Hematopoietic multipotent progenitor cell (in vitro differentiated cells): ENCODE measurements around the gene ZNF76. TPM values are rescaled to one million over a fixed set of nuclear protein-coding genes. Genes with fewer than 3 reads are reported as not detected.

Experiments used
- DNase-seq, 3 donors: peaks; one replicate each; pipeline ENCODE4 v3.0.0-alpha.2; 2011 to 2015; ENCODE audit warnings: low read depth in 2 of 3, low spot score in 2 of 3
- total RNA-seq: library from RNA; depleted of rRNA; stranded (reverse); fragments of >200 nt; gene quantifications from one replicate; pipeline ENCODE4 v1.2.3, GENCODE V29; 2012

ZNF76 gene
- total RNA-seq, 1 donor: 51.2 TPM

DNA sequence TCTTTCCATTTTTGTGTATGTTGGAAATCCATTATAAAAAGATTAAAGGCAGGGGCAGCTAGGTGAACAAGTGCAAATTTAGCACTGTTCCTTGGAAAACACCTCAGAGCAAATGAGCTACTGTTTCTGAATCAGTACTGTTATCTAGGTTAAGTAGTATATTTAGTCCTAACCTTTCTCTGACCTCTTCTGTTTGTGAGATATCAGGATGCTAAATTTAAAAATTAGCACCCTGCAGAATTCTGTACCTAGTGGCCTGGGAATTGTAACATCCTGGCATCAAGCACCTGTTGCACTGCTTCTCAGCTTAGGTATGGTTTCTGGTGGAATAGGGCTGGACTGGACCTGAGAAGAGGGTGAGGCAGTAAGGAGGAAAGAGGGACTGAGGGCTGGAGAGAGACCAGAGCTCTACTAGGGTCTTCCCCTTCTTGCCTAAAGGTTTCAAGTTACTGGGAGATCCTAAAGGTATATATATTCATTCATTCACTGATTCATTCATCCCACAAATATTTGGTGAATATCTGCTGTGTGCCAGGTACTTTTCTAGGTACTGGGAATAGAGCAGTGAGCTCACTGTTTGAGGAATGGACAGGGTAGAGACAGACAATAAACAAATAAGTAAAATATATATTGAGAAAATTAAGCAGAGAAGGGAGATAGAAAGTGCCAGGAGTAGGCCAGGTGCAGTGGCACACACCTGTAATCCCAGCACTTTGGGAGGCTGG lies 5.2 kb downstream of the ZNF76 start:
- DNase-seq: no peak

DNA sequence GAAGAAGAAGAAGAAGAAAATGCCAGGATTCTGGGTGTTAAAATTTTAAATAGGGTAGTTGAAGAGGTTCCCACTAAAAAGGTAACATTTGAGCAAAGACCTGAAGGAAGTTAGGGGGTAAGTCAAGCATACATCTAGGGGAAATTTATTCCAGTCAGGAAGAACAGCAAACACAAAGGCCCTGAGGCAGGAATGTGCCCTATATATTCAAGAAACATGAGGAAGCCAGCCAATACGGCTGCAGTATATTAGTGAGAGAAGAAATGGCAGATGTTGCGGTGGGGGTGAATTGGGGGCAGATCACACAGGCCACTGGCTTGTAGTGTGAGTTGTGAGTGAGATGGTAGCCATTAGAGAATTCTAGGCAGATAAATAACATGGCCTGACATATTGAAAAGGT lies 6.0 kb downstream of the ZNF76 start:
- DNase-seq: no peak

DNA sequence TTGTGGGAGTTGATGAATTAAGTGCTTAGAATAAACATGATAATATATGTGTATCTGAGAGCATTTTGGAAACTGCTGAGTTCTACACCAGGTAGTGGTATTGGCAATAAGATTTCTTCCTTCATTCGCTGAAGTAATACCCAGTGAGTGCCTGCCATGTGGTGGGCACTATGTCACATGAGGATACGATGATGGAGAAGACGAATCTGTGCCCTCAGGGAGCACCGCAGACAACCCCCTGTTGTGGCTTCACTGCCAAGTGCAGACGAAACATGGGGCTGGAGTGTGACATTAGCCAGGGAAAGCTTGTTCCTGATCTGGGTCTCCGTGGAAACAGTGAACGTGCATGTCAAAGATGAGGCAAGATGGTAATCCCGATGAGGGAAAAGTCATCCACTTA lies 7.9 kb downstream of the ZNF76 start:
- no peak for DNase-seq

DNA sequence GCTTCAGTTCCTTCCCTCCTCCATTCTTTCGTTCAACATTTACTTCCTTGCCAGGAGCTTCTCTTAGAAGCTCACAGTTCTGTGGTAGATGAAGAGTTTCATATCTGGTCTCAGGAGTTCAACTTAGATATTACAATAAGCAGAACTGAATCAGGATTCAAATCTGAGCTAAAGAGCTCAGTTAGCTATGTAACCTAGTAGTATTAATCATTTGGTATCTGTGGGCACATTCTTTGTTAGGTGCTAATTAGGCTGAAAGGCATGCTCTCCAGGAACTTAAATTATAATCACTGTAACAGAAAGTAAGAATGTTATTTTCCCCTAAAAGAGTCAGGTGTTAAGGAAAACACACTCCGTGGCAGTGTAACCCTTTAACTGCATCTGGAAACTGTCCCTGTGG lies 8.4 kb downstream of the ZNF76 start:
- DNase-seq: no peak

DNA sequence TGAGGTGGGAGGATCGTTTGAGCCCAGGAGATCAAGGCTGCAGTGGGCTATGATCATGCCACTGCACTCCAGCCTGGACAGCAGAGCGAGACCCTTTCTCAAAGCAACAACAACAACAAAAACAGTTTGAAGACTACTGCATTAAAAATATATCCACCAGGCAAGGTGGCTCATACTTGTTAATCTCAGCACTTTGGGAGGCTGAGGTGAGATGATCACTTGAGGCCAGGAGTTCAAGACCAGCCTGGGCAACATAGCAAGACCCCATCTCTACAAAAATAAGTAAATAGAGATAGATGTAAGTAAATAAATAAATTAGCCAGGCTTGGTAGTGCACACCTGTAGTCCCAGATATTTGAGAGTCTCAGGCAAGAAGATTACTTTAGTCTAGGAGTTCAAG lies 12.5 kb downstream of the ZNF76 start:
- no peak for DNase-seq

DNA sequence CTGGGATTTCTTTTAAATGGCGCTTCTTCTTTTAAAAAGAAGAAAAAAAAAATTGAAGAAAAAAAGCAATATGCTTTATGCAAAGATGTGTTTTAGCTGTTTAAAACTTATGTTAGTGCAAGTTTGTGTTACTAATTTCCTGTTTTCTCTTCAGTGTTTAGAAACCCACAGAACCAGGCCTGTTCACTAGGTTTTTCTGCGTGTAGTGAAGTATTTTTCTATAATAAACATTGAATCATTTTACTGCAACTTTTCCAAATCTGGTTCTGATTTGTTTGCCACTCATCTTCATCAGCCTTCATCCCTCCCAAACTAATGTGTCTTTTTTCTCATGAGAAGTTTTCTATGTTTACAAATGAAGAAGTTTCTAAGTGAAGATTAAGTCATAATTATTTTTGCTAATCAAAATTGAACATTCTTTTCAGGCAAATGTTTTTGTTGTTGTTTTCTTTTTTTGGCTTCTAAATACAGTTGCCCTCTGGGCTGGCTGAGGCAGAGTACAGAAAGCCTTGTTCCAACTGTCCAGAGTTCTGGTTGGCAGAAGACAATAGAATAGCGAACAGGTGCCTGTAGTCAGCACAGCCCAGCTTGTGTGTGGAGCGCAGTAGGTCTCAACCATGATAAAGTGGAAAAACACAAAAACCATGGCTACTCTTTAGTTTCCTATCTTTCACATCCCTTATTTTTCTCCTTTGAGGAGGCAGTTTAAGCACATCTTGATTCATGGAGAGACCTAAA lies 14.5 kb downstream of the ZNF76 start:
- no peak for DNase-seq

DNA sequence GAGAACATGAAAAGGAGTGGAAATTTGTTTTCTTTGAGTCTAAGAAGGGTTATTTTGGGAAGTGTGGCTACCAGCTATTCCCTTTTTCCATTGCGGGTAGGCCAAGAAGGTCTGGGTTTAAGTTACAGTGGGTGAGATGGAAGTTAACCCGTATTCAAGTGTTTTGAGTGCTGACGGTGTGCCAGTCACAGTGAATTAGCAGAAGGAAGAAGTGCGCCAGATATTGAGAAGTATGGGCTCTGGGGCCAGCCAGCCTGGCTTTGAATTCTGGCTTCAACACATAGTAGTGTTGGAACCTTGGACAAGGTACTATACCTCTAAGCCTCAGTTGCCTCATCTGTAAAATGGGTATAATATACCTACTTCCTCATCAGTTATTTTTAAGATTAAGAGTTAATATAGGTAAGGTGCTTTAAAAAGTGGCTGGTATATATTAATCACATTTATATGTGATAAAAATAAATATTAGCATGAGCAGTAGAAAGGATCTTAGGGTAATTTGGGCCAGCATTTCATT lies 16.3 kb downstream of the ZNF76 start:
- peak in 1 of 3 donors; percentile 21 for DNase-seq

DNA sequence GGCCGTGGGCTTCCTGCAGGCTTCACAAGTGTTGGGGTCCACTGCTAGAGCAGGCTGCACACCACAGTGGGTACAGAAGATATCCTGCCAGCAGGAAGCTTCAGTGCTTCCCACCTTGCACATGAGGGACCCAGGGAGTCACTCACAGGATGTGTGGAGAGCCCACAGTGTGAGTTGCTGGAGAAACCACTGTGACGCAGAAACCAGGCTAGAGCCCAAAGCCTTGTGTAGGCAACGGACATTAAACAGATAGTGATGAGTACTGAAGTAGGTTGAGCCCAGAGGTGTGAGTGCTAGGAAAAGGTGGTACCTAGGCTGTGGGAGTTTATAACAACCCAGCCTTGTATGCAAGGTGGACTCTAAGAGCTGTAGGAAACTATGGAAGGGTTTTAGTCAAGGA lies 19.2 kb downstream of the ZNF76 start:
- DNase-seq: no peak

DNA sequence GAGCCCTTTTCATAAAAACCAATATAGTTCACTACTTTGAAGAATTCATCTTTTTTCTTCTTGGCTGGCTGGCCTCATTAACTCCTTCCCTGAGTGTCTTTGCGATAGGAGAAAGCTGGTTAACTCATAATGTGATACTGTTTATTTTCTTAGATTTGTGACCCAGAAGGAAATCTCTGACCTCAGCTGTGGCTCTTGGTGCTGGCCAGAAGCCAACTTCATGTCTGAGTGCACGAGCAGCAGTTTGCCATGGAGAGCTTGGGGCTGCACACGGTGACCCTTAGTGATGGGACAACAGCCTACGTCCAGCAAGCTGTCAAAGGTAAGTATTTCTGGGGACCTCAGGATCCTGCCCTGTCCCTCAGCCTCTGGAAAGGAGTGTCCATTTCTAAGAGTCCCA lies 21.4 kb downstream of the ZNF76 start:
- DNase-seq: no peak

DNA sequence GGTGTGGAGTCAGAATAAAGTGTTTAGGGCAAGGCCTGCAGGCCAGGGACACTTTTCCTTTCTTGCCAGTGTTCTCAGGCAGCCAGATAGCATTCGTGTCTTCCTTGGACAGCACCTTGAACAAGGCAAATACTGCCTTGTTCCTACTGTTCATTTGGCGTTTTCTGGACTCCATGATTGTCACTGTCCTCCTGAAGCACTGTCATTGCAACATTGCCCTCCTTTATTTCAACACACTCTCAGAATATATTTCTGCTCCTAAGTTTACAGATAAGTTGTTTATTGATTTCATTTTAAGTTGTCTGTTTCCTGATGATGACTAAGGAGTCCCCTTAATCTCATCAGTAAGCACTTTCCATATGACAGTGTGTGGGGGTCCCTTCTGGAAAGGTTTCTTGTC lies 22.9 kb downstream of the ZNF76 start:
- DNase-seq: no peak

DNA sequence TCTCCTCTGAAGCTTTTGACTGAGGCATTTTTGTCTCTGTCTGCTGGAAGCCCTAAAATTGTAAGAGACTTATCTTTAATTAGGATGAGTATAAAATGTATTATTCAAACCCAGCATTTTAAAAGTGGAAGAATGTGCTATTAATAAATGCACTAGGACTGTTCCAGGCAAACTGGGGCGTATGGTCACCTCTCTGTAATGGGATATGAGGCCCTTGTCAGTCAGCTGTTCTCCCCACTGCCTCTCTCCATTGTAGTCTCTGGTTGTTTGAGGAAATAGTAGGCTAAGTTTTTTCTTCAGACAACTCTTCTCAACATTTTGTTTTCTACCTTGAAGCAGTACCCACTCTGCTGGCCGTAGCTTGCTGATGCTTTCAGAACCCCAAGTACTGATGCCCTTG lies 23.8 kb downstream of the ZNF76 start:
- DNase-seq: no peak

DNA sequence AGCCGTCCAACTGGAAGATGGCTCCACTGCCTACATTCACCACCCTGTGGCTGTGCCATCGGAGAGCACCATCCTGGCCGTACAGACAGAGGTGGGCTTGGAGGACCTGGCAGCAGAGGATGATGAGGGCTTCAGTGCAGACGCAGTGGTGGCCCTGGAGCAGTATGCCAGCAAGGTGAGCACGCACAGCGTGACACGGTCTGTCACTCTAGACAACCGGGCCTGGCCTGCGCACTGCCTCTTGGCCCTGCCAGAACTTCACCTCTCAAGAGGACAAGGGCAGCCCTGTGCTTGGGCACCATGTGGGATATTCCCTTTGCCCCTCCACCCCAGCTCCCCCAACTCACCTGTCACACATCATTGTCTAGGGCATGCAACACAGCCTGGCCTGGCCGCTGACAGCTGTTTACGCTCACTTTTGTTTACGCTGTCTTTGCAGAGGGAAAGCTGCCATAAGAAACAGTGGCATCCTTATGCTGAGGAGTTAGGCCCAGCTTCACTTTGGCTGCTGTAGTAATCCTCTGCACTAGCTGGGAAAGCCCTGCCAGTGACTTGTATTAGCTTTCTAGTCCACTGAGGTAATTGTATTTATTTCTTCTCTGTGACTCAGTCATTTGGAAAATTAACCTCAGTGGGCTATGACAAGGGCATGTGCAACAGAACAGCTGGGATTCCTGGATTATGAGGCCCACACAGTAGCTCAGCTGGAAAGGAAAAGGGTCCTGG lies 28.3 kb downstream of the ZNF76 start:
- no peak for DNase-seq

DNA sequence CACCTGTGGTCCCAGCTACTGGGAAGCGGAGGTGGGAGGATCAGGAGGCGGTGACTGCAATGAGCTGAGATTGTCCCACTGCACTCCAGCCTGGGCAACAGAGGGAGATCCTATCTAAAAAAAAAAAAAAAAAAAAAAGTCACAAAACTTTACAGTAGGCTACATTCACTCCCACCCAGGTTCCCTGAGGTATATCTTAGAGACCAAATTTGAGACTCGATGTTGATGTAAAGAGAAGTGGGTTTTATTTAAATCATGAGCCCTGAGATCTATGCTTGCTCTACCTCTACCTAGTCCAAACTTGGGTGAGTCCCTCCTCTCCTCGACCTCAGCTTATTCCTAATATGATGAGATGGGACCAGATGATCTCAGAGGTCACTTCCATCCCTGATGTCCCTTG lies 29.3 kb downstream of the ZNF76 start:
- no peak for DNase-seq

DNA sequence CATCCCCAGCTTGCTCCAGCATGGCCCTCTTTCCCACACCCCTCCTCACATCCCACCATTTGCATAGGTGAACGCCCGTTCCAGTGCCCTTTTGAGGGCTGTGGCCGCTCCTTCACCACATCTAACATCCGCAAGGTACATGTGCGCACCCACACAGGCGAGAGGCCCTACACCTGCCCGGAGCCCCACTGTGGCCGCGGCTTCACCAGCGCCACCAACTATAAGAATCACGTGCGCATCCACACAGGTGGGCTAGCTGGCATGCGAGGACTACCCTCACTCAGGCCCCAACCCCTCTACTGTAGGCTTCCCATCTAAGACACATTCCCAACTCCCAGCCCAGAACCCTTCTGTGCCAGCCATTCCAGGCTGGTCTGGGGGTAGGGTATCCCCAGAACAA lies 32.0 kb downstream of the ZNF76 start:
- DNase-seq: no peak

DNA sequence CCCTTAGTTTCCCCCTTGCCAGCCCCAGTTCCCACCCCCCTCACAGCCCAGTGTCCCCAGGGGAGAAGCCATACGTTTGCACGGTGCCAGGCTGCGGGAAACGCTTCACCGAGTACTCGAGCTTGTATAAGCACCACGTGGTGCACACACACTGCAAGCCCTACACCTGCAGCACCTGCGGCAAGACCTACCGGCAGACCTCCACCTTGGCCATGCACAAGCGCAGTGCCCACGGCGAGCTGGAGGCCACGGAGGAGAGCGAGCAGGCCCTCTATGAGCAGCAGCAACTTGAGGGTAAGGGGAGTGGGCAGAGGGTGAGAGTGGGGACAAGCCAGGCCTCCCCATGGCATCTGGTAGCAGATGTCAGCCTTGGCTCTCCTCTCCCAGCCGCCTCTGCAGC lies 33.0 kb downstream of the ZNF76 start:
- no peak for DNase-seq

DNA sequence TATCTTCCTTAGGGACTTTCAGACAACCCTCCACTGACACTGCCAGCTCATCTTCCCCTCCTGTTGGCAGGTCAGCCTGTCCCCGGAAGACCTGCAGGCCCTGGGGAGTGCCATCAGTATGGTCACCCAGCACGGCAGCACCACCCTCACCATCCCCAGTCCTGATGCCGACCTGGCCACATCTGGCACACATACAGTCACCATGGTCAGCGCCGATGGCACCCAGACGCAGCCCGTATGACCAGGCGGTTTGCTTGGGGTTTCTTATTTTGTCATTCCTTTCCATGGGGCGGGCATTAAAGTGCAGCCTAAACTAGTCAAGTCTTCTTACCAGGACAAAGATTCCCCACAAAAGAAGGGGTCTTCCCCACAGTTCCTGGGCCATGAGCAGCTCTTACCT lies 34.1 kb downstream of the ZNF76 start:
- DNase-seq: no peak

DNA sequence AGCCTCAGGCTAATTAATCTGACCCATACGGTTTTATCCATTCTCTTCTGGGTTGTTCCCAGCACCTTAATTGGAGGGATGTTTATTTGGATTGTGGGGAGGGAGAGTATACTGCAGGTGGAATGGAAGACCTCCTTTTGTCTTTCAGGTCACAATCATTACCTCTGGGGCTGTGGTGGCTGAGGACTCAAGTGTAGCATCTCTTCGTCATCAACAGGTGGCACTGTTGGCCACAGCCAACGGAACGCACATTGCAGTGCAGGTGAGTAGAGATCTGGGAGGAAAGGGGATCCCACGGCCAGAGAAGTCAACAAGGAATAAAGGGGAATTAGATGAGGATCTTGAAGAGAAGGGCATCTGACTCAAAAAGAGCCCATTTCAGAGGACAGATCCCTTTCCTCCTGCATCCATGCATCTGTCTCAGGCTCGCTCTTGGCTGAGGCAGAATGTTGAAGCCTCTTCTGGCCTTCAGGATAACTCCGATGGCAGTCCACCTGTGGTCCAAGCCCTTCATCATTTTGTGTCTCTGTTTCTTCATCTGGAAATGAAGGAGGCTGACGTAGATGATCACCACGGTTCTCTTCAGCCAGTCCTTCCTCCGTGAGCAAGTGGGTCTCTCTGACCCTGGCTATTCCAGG lies 34.9 kb downstream of the ZNF76 start:
- peak in 2 of 3 donors; percentile 40 to 56 for DNase-seq

DNA sequence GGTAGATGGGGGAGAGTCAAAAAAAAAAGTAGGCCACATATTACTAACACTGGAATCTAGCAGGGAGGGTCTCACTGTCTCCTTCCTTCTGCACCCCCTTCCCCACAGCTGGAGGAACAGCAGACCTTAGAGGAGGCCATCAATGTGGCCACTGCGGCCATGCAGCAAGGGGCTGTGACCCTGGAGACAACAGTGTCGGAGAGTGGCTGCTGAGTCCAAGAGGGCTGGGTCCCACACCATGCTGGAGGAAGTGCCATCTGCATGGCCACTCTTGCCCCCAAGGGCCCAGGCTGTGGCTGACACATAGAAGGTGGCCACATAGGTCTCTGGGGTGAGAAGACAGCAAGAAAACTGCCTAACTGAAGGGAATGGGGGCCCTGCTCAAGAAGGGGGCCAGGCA lies 35.5 kb downstream of the ZNF76 start:
- no peak for DNase-seq

DNA sequence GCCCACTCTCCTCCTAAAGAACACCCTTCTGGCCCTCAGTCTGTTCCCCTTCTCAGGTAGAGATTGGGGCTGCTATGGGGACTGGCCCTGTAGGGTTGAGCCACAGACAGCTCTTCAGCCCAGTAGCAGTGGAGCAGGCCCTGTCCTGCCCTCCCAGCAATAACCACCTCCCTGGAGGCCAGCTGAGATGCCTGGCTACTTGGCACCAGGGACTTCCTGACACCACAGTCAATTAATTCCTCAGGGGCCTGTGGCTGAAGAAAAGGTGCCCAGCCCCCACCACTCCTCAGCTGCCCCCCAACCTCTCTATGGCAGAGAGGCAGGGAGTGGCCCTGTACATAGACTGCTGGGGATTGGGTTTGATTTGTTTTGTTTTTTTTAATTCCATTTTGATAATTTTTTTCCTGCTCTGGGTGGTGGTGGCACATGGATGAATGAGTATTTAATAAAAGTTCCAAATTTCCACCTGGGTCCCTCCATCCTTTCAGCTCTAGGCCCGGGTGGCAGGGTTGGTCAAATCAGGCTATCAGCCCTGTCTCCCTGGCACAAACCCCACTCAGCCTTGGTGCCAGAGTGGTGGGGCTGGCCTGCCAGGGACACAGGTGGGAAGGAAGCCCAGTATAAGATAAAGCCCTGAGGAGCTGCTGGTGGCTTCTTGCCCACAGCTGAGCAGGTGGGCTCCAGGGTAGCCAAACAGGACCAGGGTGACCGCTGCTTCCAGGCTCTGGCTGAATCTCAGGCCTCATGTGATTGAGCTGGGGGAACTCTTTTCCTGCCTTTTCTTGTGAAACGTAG lies 36.2 kb downstream of the ZNF76 start:
- no peak for DNase-seq

DNA sequence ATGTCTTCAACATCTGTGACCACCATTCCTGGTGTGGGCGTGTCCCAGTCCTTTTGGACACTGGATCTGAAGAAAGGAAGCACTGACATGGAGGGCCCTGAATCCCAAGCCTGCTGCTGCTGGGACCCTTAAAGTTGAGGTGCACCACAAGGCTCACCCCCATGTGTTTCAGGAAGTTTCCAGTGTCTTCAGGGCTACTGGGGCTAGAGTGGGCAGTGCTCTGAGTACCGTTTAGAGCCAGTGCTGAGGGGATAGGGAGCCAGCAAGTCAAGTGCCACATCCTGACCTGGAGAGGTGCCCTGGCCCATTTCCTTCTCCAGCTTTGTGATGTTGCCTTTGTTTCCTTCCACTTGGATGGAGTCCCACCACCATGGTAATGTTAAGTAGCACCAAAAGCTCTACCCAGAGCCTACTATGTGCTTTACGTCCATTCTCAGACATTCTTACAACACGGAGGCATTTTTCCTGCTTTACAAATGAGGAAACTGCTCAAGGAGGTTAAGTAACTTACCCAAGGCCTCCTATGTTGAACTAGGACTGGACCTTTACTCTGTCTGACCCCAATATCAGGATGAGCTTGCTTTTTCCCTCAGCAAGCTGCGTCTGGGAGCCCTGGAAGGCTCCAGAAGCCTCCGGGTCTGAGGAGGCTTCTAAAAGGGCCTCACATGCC lies 37.5 kb downstream of the ZNF76 start:
- DNase-seq: no peak
